GM19351 (cell line): ENCODE data around the gene SFXN3.

Source experiments
- ATAC-seq: cut with Tn5 transposase; IDR thresholded peaks from one replicate; pipeline ENCODE4 v1.9.1; 2021; ENCODE audit warnings: mild to moderate bottlenecking, moderate library complexity; ENCODE audit not compliant: unreplicated experiment

SFXN3 gene

GRCh38 chr10:101071267-101071884 lies 40.3 kb downstream of the SFXN3 start:
- ATAC-seq: no peak

- ATAC-seq: no peak
These were observed 40.9 kb downstream of the SFXN3 start for GRCh38 chr10:101071885-101072433.

GRCh38 chr10:101072923-101073322 lies 41.9 kb downstream of the SFXN3 start:
- no peak for ATAC-seq

- ATAC-seq: no peak
These were observed 42.6 kb downstream of the SFXN3 start for GRCh38 chr10:101073631-101074030.

- no peak for ATAC-seq
These were observed 44.7 kb downstream of the SFXN3 start for GRCh38 chr10:101075775-101076174.

GRCh38 chr10:101076630-101077029 lies 45.6 kb downstream of the SFXN3 start:
- no peak for ATAC-seq

- ATAC-seq: no peak
These were observed 48.8 kb downstream of the SFXN3 start for GRCh38 chr10:101079874-101080273.

- ATAC-seq: no peak
These were observed 50.2 kb downstream of the SFXN3 start for GRCh38 chr10:101080933-101081931.

GRCh38 chr10:101085846-101086245 lies 54.8 kb downstream of the SFXN3 start:
- ATAC-seq: no peak

- ATAC-seq: no peak
These were observed 56.3 kb downstream of the SFXN3 start for GRCh38 chr10:101087376-101087775.

GRCh38 chr10:101087965-101088364 lies 56.9 kb downstream of the SFXN3 start:
- no peak for ATAC-seq

GRCh38 chr10:101089520-101090299 lies 58.7 kb downstream of the SFXN3 start:
- ATAC-seq: no peak

- no peak for ATAC-seq
These were observed 59.6 kb downstream of the SFXN3 start for GRCh38 chr10:101090597-101090996.
